Osteocyte (in vitro differentiated cells): ENCODE measurements around the gene ISOC2. TPM values are rescaled to one million over a fixed set of nuclear protein-coding genes. Genes with fewer than 3 reads are reported as not detected.
"Not testable (repeated sequence)": the region's sequence is repeated elsewhere in the genome, so short reads cannot be mapped to it uniquely, and the experiment has no call there.

ENCODE experiments used
- DNase-seq: peaks from one replicate; pipeline ENCODE4 v3.0.0; 2021; ENCODE audit warnings: mixed read lengths; ENCODE audit not compliant: unreplicated experiment; ENCODE audit errors: extremely low spot score
- H3K27ac Mint-ChIP-seq: one replicate; pipeline ENCODE4 v1.8.0; 2021; ENCODE audit warnings: mild to moderate bottlenecking, mixed read lengths; ENCODE audit not compliant: unreplicated experiment
- H3K27me3 Mint-ChIP-seq: one replicate; pipeline ENCODE4 v1.8.0; 2021; ENCODE audit warnings: mixed read lengths; ENCODE audit not compliant: unreplicated experiment
- H3K36me3 Mint-ChIP-seq: one replicate; pipeline ENCODE4 v1.8.0; 2021; ENCODE audit warnings: mixed read lengths; ENCODE audit not compliant: unreplicated experiment
- H3K4me1 Mint-ChIP-seq: one replicate; pipeline ENCODE4 v1.8.0; 2021; ENCODE audit warnings: mixed read lengths; ENCODE audit not compliant: unreplicated experiment
- H3K4me3 Mint-ChIP-seq: one replicate; pipeline ENCODE4 v1.8.0; 2021; ENCODE audit warnings: mild to moderate bottlenecking, moderate library complexity, mixed read lengths; ENCODE audit not compliant: unreplicated experiment
- H3K9me3 Mint-ChIP-seq: one replicate; pipeline ENCODE4 v1.8.0; 2021; ENCODE audit warnings: mixed read lengths; ENCODE audit not compliant: unreplicated experiment
- CTCF ChIP-seq: fragments of 200-600 bp; sonication (generic); IDR thresholded peaks from 2 replicates; pipeline ENCODE4 v1.5.0; 2021; ENCODE audit warnings: antibody characterized with exemption, mild to moderate bottlenecking, moderate library complexity
- total RNA-seq: library from RNA; stranded (reverse); gene quantifications from 2 replicates; pipeline ENCODE4 v1.2.1, GENCODE V29; 2021

Gene ISOC2
- total RNA-seq, 1 donor from 2014 or later = 39.8 TPM

GRCh38 chr19:55407800-55408532 is 53.5 kb downstream of the ISOC2 start:
- no peak for TF ChIP-seq CTCF
- Mint-ChIP-seq H3K4me1 (peaks cover 23% of the 10 kb centered on the region), H3K9me3 (no peaks in the 10 kb centered on the region), H3K4me3 (peak overlapping the region; percentile 86), H3K27me3 (peaks cover 4% of the 10 kb centered on the region), H3K36me3 (peaks cover 17% of the 10 kb centered on the region), H3K27ac (peak overlapping the region; percentile 98)
- DNase-seq = peak; percentile 99

DNA sequence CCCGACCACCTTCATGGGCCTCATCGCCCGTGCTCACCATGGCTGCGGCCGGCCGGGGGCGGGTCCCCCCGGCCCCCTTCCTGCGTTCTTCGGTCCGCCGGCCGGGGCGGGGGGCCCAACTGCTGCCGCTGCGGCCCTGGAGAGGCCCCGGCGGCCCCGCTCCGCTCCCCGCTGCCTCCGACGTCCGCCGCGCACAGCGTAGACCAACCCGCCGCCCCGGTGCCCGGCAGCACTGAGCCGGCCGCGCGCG is 54.0 kb downstream of the ISOC2 start, which contains the start of gene UBE2S:
UBE2S (minus strand) TSS at position 239 of the 250 bp plus-strand sequence; CDS start at position 40, 199 bp downstream.
- not testable (repeated sequence) for H3K27me3 Mint-ChIP-seq, DNase-seq, H3K9me3 Mint-ChIP-seq
- Mint-ChIP-seq H3K4me1 (peaks cover 23% of the 10 kb centered on the region), H3K27ac (peak within 1 kb of the TSS; percentile 98), H3K4me3 (peak within 1 kb of the TSS; percentile 86), H3K36me3 (peaks cover 21% of the 10 kb centered on the region)

DNA sequence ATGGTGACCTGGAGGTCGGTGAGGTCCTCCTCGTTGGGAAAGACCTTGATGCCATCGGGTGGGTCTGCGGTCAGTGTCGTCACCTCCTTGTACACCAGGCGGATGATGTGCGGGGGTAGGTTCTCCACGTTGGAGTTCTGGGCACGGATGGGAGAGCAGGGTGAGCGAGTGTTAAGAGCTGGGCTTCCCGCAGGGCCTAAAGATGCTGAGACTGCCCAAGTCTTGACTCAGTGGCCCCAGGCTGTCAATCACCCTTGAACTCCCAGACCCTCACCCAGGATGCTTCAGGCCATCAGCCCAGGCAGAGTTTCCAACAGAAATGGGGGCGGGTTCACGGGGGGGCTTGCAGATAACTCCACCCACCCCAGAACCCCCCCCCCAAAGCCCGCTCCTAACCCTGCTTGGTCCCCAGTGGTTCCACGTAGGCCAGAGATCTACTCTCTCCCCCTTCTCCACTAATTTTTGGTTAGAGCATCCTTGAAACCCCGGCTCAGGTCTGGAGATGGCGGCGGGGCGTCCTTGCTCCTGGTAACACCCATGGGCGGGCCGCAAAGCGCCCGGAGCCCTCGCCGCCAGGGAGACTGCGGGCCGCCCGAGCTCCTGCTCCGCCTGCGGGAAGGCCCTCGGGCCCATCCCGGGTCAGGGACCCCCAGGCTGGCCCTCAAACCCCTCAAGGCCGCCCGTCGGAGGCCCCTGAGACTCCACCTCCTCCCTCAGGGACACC is 54.5 kb downstream of the ISOC2 start:
- Mint-ChIP-seq H3K4me1 (peaks cover 23% of the 10 kb centered on the region), H3K9me3 (no peaks in the 10 kb centered on the region), H3K27me3 (peaks cover 4% of the 10 kb centered on the region), H3K4me3 (peak overlapping the region; percentile 86), H3K27ac (peak overlapping the region; percentile 56), H3K36me3 (peaks cover 21% of the 10 kb centered on the region)
- no peak for DNase-seq
- no peak for TF ChIP-seq CTCF

DNA sequence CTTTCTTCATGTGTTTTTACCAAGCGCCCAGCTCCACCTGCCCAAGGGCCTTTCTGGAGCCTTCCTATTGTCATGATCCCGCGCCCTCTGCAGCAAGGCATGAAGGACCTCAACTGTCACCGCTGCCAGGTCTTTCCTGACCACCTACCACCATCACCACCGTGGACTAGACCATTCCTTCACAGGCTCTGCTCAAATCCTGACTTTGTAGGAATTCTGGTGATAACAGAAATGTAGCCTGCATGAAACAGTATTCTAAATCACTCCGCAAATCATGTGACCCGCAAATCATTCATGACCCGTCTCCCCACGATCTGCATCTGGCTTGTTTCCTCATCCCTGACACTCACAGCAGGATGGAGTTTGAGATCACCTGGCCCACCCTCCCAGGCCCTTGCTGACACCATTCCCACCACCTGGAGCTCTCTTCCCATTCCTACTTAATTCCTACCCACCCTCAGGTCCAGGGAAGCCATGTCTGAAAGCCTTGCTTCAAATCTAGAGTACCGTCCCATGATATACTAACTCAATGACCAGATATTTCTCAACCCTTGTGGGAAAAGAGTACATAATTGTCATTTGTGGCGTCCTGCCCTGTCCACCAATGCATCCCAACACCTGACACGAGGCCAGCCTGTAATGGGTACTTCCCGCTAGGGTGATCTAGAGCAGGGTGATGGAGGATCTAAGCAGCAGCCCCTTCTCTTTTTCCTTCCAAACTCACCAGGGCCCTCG is 55.2 kb downstream of the ISOC2 start:
- no peak for TF ChIP-seq CTCF
- no peaks in the 10 kb centered on the region for H3K9me3 Mint-ChIP-seq
- peak overlapping the region; percentile 56 for H3K27ac Mint-ChIP-seq
- H3K36me3 Mint-ChIP-seq = peaks cover 24% of the 10 kb centered on the region
- peaks cover under 1% of the 10 kb centered on the region for H3K27me3 Mint-ChIP-seq
- no peak for DNase-seq
- peaks cover 23% of the 10 kb centered on the region for H3K4me1 Mint-ChIP-seq
- peak overlapping the region; percentile 86 for H3K4me3 Mint-ChIP-seq

DNA sequence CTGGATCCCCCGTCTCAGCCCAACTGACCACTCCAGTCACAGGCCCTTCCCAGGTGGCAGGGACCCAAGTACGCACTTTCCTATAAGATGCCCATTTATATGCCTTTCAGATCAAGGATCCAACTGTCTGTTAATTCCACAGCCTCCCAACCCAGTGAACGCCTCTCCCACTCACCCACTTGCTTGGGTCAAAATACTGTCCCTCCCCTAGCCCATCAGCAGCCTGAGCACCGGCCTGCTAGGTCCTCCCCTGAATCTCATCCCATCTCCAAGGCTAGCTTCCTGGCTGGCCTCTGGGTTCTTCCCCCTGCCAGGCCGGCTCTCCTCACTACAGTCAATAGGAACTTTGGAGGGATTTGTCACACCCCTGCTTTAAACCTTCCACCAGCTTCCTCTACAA is 55.8 kb downstream of the ISOC2 start:
- H3K4me3 Mint-ChIP-seq = peak overlapping the region; percentile 86
- H3K9me3 Mint-ChIP-seq = no peaks in the 10 kb centered on the region
- peaks cover 23% of the 10 kb centered on the region for H3K4me1 Mint-ChIP-seq
- TF ChIP-seq CTCF = no peak
- H3K27ac Mint-ChIP-seq = peak overlapping the region; percentile 56
- peaks cover 25% of the 10 kb centered on the region for H3K36me3 Mint-ChIP-seq
- H3K27me3 Mint-ChIP-seq = no peaks in the 10 kb centered on the region
- DNase-seq = no peak

Other genes starting within 250 kb of the ISOC2 start
- 2.9 and 3.2 TPM in 2 replicates for gene TMEM86B, start 232.9 kb downstream of the ISOC2 start, total RNA-seq
- gene PPP6R1, start 202.6 kb downstream of the ISOC2 start, total RNA-seq = 63.0 and 67.1 TPM in 2 replicates
- gene HSPBP1, start 181.5 kb downstream of the ISOC2 start, total RNA-seq = 29.8 and 33.2 TPM in 2 replicates
- 18.0 and 23.9 TPM in 2 replicates for gene BRSK1, start 177.6 kb downstream of the ISOC2 start, total RNA-seq
- gene TMEM150B, start 136.3 kb downstream of the ISOC2 start, total RNA-seq = not detected in 2 replicates
- gene KMT5C, start 121.8 kb downstream of the ISOC2 start, total RNA-seq = 12.4 and 18.6 TPM in 2 replicates
- not detected in 2 replicates for gene COX6B2, start 106.9 kb downstream of the ISOC2 start, total RNA-seq
- not detected in 2 replicates for gene GARIN5B, start 98.4 kb downstream of the ISOC2 start, total RNA-seq
- 0.91 and 1.0 TPM in 2 replicates for gene IL11, start 91.2 kb downstream of the ISOC2 start, total RNA-seq
- not detected in 2 replicates for gene TMEM190, start 84.8 kb downstream of the ISOC2 start, total RNA-seq
- 0.70 and 1.1 TPM in 2 replicates for gene TMEM238, start 77.3 kb downstream of the ISOC2 start, total RNA-seq
- gene RPL28, start 75.7 kb downstream of the ISOC2 start, total RNA-seq = 1,845 and 2,000 TPM in 2 replicates
- 70.7 and 71.1 TPM in 2 replicates for gene UBE2S, start 53.9 kb downstream of the ISOC2 start, total RNA-seq
- gene SHISA7, start 18.3 kb downstream of the ISOC2 start, total RNA-seq = not detected in 2 replicates
- gene C19orf85, start 3.1 kb upstream of the ISOC2 start, total RNA-seq = not detected in 2 replicates
- 10.4 and 11.6 TPM in 2 replicates for gene ZNF628, start 15.0 kb upstream of the ISOC2 start, total RNA-seq
- gene NAT14, start 23.5 kb upstream of the ISOC2 start, total RNA-seq = 54.2 and 58.2 TPM in 2 replicates
- gene SSC5D, start 26.8 kb upstream of the ISOC2 start, total RNA-seq = 21.5 and 22.1 TPM in 2 replicates
- not detected in 2 replicates for gene SBK2, start 75.5 kb upstream of the ISOC2 start, total RNA-seq
- not detected in 2 replicates for gene SBK3, start 83.9 kb upstream of the ISOC2 start, total RNA-seq
- gene ZNF579, start 119.2 kb upstream of the ISOC2 start, total RNA-seq = 27.4 and 29.2 TPM in 2 replicates
- gene FIZ1, start 137.9 kb upstream of the ISOC2 start, total RNA-seq = 17.0 and 19.1 TPM in 2 replicates
- 15.5 and 15.6 TPM in 2 replicates for gene ZNF524, start 138.6 kb upstream of the ISOC2 start, total RNA-seq
- 16.9 and 19.2 TPM in 2 replicates for gene ZNF865, start 144.0 kb upstream of the ISOC2 start, total RNA-seq
- 9.2 and 9.6 TPM in 2 replicates for gene ZNF784, start 162.9 kb upstream of the ISOC2 start, total RNA-seq
- 62.3 and 79.8 TPM in 2 replicates for gene ZNF580, start 179.4 kb upstream of the ISOC2 start, total RNA-seq
- 29.6 and 33.8 TPM in 2 replicates for gene ZNF581, start 182.0 kb upstream of the ISOC2 start, total RNA-seq
- 25.9 and 28.1 TPM in 2 replicates for gene CCDC106, start 186.6 kb upstream of the ISOC2 start, total RNA-seq
- 174 and 189 TPM in 2 replicates for gene U2AF2, start 193.4 kb upstream of the ISOC2 start, total RNA-seq
- gene EPN1, start 213.6 kb upstream of the ISOC2 start, total RNA-seq = 142 and 148 TPM in 2 replicates